GM23338 (cell line): ENCODE measurements around the gene MYOF. TPM values are rescaled to one million over a fixed set of nuclear protein-coding genes. Genes with fewer than 3 reads are reported as not detected.

ENCODE experiments used
- ATAC-seq: fragments of 200-7000 bp; cut with Tn5 transposase; 3 replicates; pipeline ENCODE4 v1.9.1; 2020
- DNase-seq: peaks from one replicate; pipeline ENCODE4 v3.0.0-alpha.2; 2015; ENCODE audit warnings: low spot score
- H2AFZ ChIP-seq: fragments of 200-600 bp; sonication (generic); 2 replicates; pipeline ENCODE4 v1.8.0; 2016; ENCODE audit warnings: antibody characterized with exemption, mild to moderate bottlenecking, moderate library complexity
- H3F3A ChIP-seq: fragments of 200-600 bp; sonication (generic); replicated peaks from 2 replicates; pipeline ENCODE4 v1.8.0; 2017; ENCODE audit warnings: antibody characterized with exemption, mixed run types, low read depth
- H3K27ac ChIP-seq: fragments of 200-600 bp; sonication (generic); 2 replicates; pipeline ENCODE4 v1.6.1; 2016; ENCODE audit warnings: low read depth
- H3K27me3 ChIP-seq: fragments of 200-600 bp; sonication (generic); 2 replicates; pipeline ENCODE4 v1.8.0; 2016; ENCODE audit warnings: mild to moderate bottlenecking, mixed run types, moderate library complexity; ENCODE audit not compliant: insufficient read depth
- H3K36me3 ChIP-seq: fragments of 200-600 bp; sonication (generic); 2 replicates; pipeline ENCODE4 v1.8.0; 2016; ENCODE audit warnings: mild to moderate bottlenecking; ENCODE audit not compliant: insufficient read depth
- H3K4me1 ChIP-seq: fragments of 200-600 bp; sonication (generic); 2 replicates; pipeline ENCODE4 v1.8.0; 2016; ENCODE audit warnings: mild to moderate bottlenecking, moderate library complexity; ENCODE audit not compliant: insufficient read depth
- H3K4me2 ChIP-seq: fragments of 200-600 bp; sonication (generic); 2 replicates; pipeline ENCODE4 v1.7.1; 2017; ENCODE audit warnings: mixed run types
- H3K4me3 ChIP-seq: fragments of 200-600 bp; sonication (generic); 2 replicates; pipeline ENCODE4 v1.6.1; 2016; ENCODE audit warnings: mixed run types
- H3K79me2 ChIP-seq: fragments of 200-600 bp; sonication (generic); replicated peaks from 2 replicates; pipeline ENCODE4 v1.8.0; 2017; ENCODE audit warnings: mild to moderate bottlenecking; ENCODE audit not compliant: insufficient read depth
- H3K9me2 ChIP-seq: fragments of 200-600 bp; sonication (generic); 2 replicates; pipeline ENCODE4 v1.8.0; 2017; ENCODE audit not compliant: insufficient read depth
- H4K20me1 ChIP-seq: fragments of 200-600 bp; sonication (generic); replicated peaks from 2 replicates; pipeline ENCODE4 v1.8.0; 2017; ENCODE audit warnings: mild to moderate bottlenecking; ENCODE audit not compliant: insufficient read depth
- H3K27ac Mint-ChIP-seq: 2 replicates; pipeline ENCODE4 v1.8.0; 2020; ENCODE audit warnings: inconsistent platforms, mild to moderate bottlenecking, moderate library complexity, mixed read lengths
- H3K27me3 Mint-ChIP-seq: 3 replicates; pipeline ENCODE4 v1.8.0; 2022; ENCODE audit warnings: low read depth, mild to moderate bottlenecking, moderate library complexity, mixed read lengths, inconsistent platforms; ENCODE audit not compliant: insufficient read depth, poor library complexity
- H3K36me3 Mint-ChIP-seq: 3 replicates; pipeline ENCODE4 v1.8.0; 2021; ENCODE audit warnings: low read depth, mild to moderate bottlenecking, inconsistent platforms, moderate library complexity, mixed read lengths
- H3K4me1 Mint-ChIP-seq: 3 replicates; pipeline ENCODE4 v1.8.0; 2020; ENCODE audit warnings: mild to moderate bottlenecking, inconsistent platforms, mixed read lengths
- H3K4me3 Mint-ChIP-seq: 3 replicates; pipeline ENCODE4 v1.8.0; 2021; ENCODE audit warnings: moderate library complexity, mild to moderate bottlenecking, inconsistent platforms, mixed read lengths
- H3K9me3 Mint-ChIP-seq: 3 replicates; pipeline ENCODE4 v1.8.0; 2020; ENCODE audit warnings: moderate library complexity, mild to moderate bottlenecking, inconsistent platforms, mixed read lengths
- CREB1 ChIP-seq: fragments of 250-450 bp; sonication (Bioruptor Pico); IDR thresholded peaks from 2 replicates; pipeline ENCODE4 v1.5.0; 2020; ENCODE audit warnings: low read depth, mild to moderate bottlenecking, moderate library complexity
- EZH2 ChIP-seq: fragments of 200-600 bp; sonication (generic); IDR thresholded peaks from one replicate; pipeline ENCODE4 v1.8.0; 2017; ENCODE audit warnings: antibody characterized with exemption, mild to moderate bottlenecking, low read depth; ENCODE audit not compliant: unreplicated experiment
- EZH2phosphoT487 ChIP-seq: fragments of 200-600 bp; sonication (generic); IDR thresholded peaks from one replicate; pipeline ENCODE4 v1.8.1; 2018; ENCODE audit warnings: antibody characterized with exemption; ENCODE audit not compliant: unreplicated experiment
- STAT1 ChIP-seq: IDR thresholded peaks from one replicate; pipeline ENCODE4 v1.6.1; 2016; ENCODE audit warnings: antibody characterized with exemption; ENCODE audit not compliant: unreplicated experiment
- ZNF331 ChIP-seq: fragments of 250-450 bp; sonication (Bioruptor Pico); IDR thresholded peaks from 2 replicates; pipeline ENCODE4 v1.5.0; 2020; ENCODE audit warnings: low read depth, mild to moderate bottlenecking, moderate library complexity
- polyA plus RNA-seq: library from polyadenylated mRNA; unstranded; fragments of >200 nt; fragmentation: Nextera tagmentation; extraction: Ambion mirVana; gene quantifications from 2 replicates; pipeline ENCODE4 v1.2.1, GENCODE V29; 2016
- total RNA-seq: library from RNA; depleted of rRNA; stranded (reverse); fragments of >200 nt; shearing (Covaris generic); gene quantifications from 2 replicates; pipeline ENCODE4 v1.2.3, GENCODE V29; 2014
- TF ChIP-seq, protein P1 (sequence below): fragments of 250-450 bp; sonication (Bioruptor Pico); IDR thresholded peaks from 2 replicates; pipeline ENCODE4 v1.5.0; 2020; ENCODE audit warnings: mild to moderate bottlenecking, moderate library complexity
- TF ChIP-seq, protein P2 (sequence below), 2 experiments: fragments of 200-600 bp in 1 of 2; sonication (generic) in 1 of 2; conservative IDR thresholded peaks; 2 replicates each; pipeline versions ENCODE4 v1.5.1 to v1.6.1; 2016 to 2017; ENCODE audit warnings: antibody characterized with exemption in 2 of 2, low read depth in 2 of 2, mild to moderate bottlenecking in 2 of 2, moderate library complexity in 1 of 2

Gene MYOF
- total and polyA plus RNA-seq, 2 experiments from 2014 or later, result 0.82 to 1.4 TPM

DNA sequence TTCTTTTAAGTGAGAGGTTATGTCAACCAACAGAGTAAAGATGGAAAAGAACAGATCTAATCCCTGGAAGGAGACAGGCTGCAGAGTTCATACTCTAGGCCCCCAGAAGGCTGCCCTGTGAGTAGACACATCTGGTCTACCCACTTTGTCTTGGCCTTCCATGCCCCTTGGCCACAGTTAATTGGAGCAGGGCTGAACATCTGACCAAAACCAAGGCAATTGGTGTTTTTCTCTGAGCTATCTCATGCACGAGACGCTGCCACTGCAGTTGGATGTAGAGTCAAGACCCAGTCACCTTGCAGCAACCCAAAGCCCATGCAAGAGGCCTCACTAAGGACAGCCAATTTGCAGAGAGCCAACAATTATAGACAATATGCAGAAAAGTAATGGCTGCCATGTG lies 9.0 kb downstream of the MYOF start:
- H3K27me3 Mint-ChIP-seq, result peaks cover 2% of the 10 kb centered on the region
- Histone ChIP-seq H3K79me2 (no peaks in the 10 kb centered on the region), H3K27ac (no peak overlapping the region)

DNA sequence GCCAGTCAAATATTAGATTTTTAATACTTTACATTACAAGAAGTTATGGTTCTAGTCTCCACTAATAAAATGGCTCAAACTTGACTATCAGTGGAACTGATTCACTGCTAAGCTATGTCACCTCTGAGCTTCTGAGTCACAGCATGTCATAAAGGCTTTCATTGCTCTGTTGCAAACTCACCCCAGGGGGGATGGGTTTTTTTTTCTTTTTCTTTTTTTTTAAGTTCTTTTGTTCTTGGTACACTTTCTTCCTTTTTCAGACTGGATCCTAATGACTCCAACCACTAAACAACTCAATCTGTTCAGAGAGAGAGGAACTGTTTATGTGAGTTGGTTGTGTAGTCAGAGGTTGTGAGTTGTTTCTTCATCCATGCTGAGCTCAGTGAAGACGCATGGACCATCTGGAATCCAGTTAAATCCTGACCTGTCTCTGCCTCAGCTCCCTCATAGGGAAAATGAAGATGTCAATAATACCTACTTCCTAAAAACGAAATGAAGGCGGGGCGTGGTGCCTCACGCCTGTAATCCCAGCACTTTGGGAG lies 11.0 kb downstream of the MYOF start:
- no peak overlapping the region for H3K4me3 Mint-ChIP-seq
- no peak for DNase-seq
- H3K79me2 ChIP-seq, result no peaks in the 10 kb centered on the region
- TF ChIP-seq EZH2phosphoT487 (no peak), CREB1 (CRISPR knock-in tag) (no peak), STAT1 (no peak), ZNF331 (CRISPR knock-in tag) (no peak), EZH2 (no peak)
- TF ChIP-seq, protein P1, sequence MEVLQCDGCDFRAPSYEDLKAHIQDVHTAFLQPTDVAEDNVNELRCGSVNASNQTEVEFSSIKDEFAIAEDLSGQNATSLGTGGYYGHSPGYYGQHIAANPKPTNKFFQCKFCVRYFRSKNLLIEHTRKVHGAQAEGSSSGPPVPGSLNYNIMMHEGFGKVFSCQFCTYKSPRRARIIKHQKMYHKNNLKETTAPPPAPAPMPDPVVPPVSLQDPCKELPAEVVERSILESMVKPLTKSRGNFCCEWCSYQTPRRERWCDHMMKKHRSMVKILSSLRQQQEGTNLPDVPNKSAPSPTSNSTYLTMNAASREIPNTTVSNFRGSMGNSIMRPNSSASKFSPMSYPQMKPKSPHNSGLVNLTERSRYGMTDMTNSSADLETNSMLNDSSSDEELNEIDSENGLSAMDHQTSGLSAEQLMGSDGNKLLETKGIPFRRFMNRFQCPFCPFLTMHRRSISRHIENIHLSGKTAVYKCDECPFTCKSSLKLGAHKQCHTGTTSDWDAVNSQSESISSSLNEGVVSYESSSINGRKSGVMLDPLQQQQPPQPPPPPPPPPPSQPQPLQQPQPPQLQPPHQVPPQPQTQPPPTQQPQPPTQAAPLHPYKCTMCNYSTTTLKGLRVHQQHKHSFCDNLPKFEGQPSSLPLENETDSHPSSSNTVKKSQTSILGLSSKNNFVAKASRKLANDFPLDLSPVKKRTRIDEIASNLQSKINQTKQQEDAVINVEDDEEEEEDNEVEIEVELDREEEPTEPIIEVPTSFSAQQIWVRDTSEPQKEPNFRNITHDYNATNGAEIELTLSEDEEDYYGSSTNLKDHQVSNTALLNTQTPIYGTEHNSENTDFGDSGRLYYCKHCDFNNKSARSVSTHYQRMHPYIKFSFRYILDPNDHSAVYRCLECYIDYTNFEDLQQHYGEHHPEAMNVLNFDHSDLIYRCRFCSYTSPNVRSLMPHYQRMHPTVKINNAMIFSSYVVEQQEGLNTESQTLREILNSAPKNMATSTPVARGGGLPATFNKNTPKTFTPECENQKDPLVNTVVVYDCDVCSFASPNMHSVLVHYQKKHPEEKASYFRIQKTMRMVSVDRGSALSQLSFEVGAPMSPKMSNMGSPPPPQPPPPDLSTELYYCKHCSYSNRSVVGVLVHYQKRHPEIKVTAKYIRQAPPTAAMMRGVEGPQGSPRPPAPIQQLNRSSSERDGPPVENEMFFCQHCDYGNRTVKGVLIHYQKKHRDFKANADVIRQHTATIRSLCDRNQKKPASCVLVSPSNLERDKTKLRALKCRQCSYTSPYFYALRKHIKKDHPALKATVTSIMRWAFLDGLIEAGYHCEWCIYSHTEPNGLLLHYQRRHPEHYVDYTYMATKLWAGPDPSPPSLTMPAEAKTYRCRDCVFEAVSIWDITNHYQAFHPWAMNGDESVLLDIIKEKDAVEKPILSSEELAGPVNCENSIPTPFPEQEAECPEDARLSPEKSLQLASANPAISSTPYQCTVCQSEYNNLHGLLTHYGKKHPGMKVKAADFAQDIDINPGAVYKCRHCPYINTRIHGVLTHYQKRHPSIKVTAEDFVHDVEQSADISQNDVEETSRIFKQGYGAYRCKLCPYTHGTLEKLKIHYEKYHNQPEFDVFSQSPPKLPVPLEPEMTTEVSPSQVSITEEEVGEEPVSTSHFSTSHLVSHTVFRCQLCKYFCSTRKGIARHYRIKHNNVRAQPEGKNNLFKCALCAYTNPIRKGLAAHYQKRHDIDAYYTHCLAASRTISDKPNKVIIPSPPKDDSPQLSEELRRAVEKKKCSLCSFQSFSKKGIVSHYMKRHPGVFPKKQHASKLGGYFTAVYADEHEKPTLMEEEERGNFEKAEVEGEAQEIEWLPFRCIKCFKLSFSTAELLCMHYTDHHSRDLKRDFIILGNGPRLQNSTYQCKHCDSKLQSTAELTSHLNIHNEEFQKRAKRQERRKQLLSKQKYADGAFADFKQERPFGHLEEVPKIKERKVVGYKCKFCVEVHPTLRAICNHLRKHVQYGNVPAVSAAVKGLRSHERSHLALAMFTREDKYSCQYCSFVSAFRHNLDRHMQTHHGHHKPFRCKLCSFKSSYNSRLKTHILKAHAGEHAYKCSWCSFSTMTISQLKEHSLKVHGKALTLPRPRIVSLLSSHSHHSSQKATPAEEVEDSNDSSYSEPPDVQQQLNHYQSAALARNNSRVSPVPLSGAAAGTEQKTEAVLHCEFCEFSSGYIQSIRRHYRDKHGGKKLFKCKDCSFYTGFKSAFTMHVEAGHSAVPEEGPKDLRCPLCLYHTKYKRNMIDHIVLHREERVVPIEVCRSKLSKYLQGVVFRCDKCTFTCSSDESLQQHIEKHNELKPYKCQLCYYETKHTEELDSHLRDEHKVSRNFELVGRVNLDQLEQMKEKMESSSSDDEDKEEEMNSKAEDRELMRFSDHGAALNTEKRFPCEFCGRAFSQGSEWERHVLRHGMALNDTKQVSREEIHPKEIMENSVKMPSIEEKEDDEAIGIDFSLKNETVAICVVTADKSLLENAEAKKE (CRISPR knock-in tag), result no peak
- TF ChIP-seq, protein P2, sequence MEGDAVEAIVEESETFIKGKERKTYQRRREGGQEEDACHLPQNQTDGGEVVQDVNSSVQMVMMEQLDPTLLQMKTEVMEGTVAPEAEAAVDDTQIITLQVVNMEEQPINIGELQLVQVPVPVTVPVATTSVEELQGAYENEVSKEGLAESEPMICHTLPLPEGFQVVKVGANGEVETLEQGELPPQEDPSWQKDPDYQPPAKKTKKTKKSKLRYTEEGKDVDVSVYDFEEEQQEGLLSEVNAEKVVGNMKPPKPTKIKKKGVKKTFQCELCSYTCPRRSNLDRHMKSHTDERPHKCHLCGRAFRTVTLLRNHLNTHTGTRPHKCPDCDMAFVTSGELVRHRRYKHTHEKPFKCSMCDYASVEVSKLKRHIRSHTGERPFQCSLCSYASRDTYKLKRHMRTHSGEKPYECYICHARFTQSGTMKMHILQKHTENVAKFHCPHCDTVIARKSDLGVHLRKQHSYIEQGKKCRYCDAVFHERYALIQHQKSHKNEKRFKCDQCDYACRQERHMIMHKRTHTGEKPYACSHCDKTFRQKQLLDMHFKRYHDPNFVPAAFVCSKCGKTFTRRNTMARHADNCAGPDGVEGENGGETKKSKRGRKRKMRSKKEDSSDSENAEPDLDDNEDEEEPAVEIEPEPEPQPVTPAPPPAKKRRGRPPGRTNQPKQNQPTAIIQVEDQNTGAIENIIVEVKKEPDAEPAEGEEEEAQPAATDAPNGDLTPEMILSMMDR (conservative IDR thresholded peaks at IDR 0.05; ENCODE audit: low read depth in 2 of 2), result no peak

More for the DNA sequence above, 9.0 kb downstream of the MYOF start:
- no peak overlapping the region for H3K4me3 ChIP-seq
- ATAC-seq (no peak), DNase-seq (no peak)
- H3K36me3 ChIP-seq, result no peaks in the 10 kb centered on the region
- H3K4me1 ChIP-seq, result peaks cover 8% of the 10 kb centered on the region; the same call in 1 of the 2 replicates
- H3K9me2 ChIP-seq, result no peaks in the 10 kb centered on the region
- H3K4me3 Mint-ChIP-seq, result no peak overlapping the region
- H3K9me3 Mint-ChIP-seq, result no peaks in the 10 kb centered on the region
- no peaks in the 10 kb centered on the region for H3K36me3 Mint-ChIP-seq
- no peaks in the 10 kb centered on the region for H3K27me3 ChIP-seq
- no peaks in the 10 kb centered on the region for H4K20me1 ChIP-seq
- no peaks in the 10 kb centered on the region for H3F3A ChIP-seq
- peak overlapping the region; percentile 32; the same call in 1 of the 2 replicates for H2AFZ ChIP-seq
- TF ChIP-seq, protein P2 (conservative IDR thresholded peaks at IDR 0.05; ENCODE audit: low read depth in 2 of 2), result no peak
- H3K4me2 ChIP-seq, result no peak overlapping the region
- H3K4me1 Mint-ChIP-seq, result peaks cover 13% of the 10 kb centered on the region
- no peak overlapping the region for H3K27ac Mint-ChIP-seq

More for the DNA sequence above, 11.0 kb downstream of the MYOF start:
- H4K20me1 ChIP-seq, result no peaks in the 10 kb centered on the region
- Mint-ChIP-seq H3K36me3 (no peaks in the 10 kb centered on the region), H3K27me3 (peaks cover 2% of the 10 kb centered on the region), H3K9me3 (no peaks in the 10 kb centered on the region), H3K27ac (no peak overlapping the region), H3K4me1 (peaks cover 13% of the 10 kb centered on the region)
- H3K4me2 ChIP-seq, result no peak overlapping the region
- peaks cover 8% of the 10 kb centered on the region; the same call in 1 of the 2 replicates for H3K4me1 ChIP-seq
- H3K27me3 ChIP-seq, result no peaks in the 10 kb centered on the region
- H3K36me3 ChIP-seq, result no peaks in the 10 kb centered on the region
- no peaks in the 10 kb centered on the region for H3K9me2 ChIP-seq
- no peak overlapping the region for H3K27ac ChIP-seq
- no peak overlapping the region for H2AFZ ChIP-seq
- no peak for ATAC-seq
- no peaks in the 10 kb centered on the region for H3F3A ChIP-seq
- no peak overlapping the region for H3K4me3 ChIP-seq
